SKM-1 (cell line): Measurements from ENCODE around the gene TET1.
"Not testable (repeated sequence)": the region's sequence is repeated elsewhere in the genome, so short reads cannot be mapped to it uniquely, and the experiment has no call there.

ENCODE experiments used
- DNase-seq: peaks from one replicate; lab custom pipeline; 2025; ENCODE audit not compliant: unreplicated experiment; lab: John Stamatoyannopoulos, UW

The TET1 gene

GRCh38 chr10:68696018-68696417, 135.9 kb downstream of the TET1 start:
- no peak for DNase-seq

GRCh38 chr10:68697106-68697505, 137.0 kb downstream of the TET1 start:
- no peak for DNase-seq

- DNase-seq: no peak
Measured at GRCh38 chr10:68700197-68700596, 140.1 kb downstream of the TET1 start.

GRCh38 chr10:68705548-68705947, 145.4 kb downstream of the TET1 start:
- DNase-seq: no peak

GRCh38 chr10:68708987-68709386, 148.8 kb downstream of the TET1 start:
- not testable (repeated sequence) for DNase-seq

- DNase-seq: not testable (repeated sequence)
Measured at GRCh38 chr10:68713065-68713464, 152.9 kb downstream of the TET1 start.

- no peak for DNase-seq
Measured at GRCh38 chr10:68717435-68717834, 157.3 kb downstream of the TET1 start.

GRCh38 chr10:68720793-68721672, 160.9 kb downstream of the TET1 start, which contains the start of gene CCAR1:
Gene CCAR1 (plus strand): TSS chr10:68721239. CDS start chr10:68722505, 1,266 bp downstream.
- peak; percentile 98 for DNase-seq

- DNase-seq: no peak
Measured at GRCh38 chr10:68721673-68722335, 161.7 kb downstream of the TET1 start.

- DNase-seq: no peak
Measured at GRCh38 chr10:68725016-68725415, 164.9 kb downstream of the TET1 start.

GRCh38 chr10:68727146-68727545, 167.0 kb downstream of the TET1 start:
- no peak for DNase-seq

GRCh38 chr10:68732651-68733050, 172.5 kb downstream of the TET1 start:
- no peak for DNase-seq

GRCh38 chr10:68734349-68734748, 174.2 kb downstream of the TET1 start:
- no peak for DNase-seq

- DNase-seq: no peak
Measured at GRCh38 chr10:68735119-68735518, 175.0 kb downstream of the TET1 start.

GRCh38 chr10:68735739-68736138, 175.6 kb downstream of the TET1 start:
- not testable (repeated sequence) for DNase-seq

- not testable (repeated sequence) for DNase-seq
Measured at GRCh38 chr10:68740676-68741075, 180.5 kb downstream of the TET1 start.

- no peak for DNase-seq
Measured at GRCh38 chr10:68742397-68742796, 182.3 kb downstream of the TET1 start.
